HG03565 (cell line): Measurements from ENCODE around the gene PIK3IP1.
"Not testable (repeated sequence)": the region's sequence is repeated elsewhere in the genome, so short reads cannot be mapped to it uniquely, and the experiment has no call there.

Experiments used
- ATAC-seq: cut with Tn5 transposase; IDR thresholded peaks from one replicate; pipeline ENCODE4 v1.9.1; 2021; ENCODE audit warnings: mild to moderate bottlenecking, moderate library complexity; ENCODE audit not compliant: unreplicated experiment

The PIK3IP1 gene

DNA sequence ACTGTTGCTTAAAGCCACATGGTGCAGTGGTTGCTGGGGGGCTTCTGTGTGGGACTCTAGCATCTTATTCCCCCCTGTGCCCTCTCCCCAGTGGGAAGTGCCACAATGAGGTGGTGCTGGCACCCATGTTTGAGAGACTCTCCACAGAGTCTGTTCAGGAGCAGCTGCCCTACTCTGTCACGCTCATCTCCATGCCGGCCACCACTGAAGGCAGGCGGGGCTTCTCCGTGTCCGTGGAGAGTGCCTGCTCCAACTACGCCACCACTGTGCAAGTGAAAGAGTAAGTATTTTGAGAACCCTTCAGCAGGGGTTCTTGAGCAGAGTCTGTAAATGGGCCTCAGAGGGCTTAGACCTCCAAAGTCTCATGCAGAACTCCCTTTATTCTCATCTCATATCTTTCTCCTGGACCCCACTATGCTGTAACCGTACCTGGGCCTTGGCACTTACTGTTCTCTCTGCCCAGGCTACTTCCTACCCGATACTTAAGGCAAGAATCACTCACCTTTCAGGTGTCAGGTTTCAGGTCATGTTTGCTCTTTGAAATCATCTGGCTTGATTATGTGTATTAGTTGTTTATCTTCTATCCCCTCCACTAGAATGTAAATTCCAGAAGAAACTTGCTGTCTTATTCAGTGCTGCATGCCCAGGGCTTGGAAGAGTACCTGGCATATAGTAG, 32.4 kb downstream of the PIK3IP1 start:
- no peak for ATAC-seq

DNA sequence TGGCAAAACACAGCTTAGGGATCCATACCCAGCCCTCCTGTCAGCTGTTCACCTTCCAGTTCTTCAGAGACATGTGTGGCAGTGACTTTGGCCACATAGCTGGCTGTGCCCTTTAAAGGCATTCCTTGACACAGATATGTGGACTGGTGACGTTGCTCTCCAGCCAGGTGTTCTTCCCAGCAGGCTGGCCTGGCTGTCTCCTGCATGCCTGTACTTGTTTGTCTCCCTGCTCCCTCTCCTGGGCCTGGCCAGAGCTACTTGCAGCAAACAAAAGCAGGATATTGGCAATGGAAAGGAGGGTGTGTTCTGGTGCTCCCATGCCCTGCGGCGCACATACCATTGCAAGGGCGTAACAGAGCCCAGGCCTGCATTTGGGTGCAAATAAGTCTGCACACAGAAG, 38.3 kb downstream of the PIK3IP1 start:
- no peak for ATAC-seq

DNA sequence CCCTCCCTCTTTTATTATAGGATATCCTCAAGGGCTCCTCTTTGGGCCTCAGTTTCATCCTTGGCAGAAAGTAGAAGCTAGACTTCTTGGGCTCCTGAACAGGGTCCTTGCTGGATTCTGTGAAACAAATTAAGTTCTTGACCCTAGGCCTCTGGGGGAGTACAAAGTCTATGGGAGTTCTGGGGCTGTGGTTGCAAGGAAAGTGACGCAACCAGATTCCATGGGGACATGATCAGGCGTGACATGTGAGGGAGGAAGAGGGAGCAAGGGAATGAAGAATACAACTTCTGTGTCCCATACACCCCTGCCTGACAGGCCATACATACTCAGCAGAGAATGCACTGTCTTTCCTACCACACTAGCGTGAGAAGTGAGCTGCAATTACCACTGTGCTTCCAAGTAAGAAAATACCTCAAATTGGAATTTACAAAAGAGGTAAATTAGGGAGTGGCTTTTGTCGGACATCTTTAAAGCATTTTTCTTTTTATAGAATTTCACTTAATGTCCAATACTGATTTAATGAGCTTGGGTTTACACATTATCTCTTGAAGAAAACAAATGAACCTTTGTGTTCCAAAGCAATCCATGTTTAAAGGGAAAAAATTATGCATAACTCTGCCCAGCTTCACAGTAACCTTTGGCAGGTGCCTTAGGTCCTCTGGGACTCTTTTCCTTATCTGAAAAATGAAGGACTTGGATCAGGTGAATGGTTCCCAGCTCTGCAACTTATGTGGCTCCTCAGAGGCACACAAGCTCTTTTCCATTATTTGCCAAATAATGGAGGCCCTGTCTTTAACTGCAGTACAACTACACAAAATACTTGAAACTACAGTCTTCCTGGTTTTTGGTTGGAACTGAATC, 41.3 kb downstream of the PIK3IP1 start:
- no peak for ATAC-seq

DNA sequence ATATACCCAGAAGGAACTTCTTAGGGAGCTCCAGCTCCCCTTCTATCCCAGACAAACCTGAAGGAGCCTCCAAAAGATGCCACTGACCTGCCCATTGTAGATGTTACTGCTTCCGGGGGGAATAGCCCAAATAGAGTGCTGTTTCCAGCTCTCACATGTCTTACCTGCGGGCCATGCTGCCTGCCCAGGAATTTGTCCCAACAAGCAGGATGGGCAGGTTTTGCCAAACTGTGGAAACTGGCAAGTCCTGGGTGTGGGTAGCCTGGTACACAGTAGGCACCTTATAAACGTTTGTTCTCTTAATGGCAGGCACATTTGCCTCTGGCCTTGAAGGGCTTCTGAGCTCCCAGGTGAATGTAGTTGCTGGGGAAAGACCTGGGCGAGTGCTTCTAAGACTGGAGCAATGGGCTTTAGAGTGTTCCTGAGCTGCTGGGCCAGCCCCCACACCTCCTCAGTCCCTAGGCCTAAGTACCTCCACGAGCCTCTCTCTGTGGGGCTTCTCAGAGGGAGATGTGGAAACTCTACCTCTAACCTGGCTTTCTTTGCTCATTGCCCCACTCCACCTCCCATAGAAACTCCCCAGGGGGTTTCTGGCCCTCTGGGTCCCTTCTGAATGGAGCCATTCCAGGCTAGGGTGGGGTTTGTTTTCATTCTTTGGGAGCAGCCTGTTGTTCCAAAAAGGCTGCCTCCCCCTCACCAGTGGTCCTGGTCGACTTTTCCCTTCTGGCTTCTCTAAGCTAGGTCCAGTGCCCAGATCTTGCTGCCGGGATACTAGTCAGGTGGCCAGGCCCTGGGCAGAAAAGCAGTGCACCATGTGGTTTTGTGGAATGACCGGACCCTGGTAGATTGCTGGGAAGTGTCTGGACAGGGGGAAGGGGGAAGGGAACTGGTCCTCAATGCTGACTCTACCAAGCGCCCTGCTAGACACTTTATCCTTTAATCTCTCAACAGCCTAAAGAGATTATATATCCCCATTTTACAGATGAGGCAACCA, 43.0 kb downstream of the PIK3IP1 start:
- no peak for ATAC-seq

DNA sequence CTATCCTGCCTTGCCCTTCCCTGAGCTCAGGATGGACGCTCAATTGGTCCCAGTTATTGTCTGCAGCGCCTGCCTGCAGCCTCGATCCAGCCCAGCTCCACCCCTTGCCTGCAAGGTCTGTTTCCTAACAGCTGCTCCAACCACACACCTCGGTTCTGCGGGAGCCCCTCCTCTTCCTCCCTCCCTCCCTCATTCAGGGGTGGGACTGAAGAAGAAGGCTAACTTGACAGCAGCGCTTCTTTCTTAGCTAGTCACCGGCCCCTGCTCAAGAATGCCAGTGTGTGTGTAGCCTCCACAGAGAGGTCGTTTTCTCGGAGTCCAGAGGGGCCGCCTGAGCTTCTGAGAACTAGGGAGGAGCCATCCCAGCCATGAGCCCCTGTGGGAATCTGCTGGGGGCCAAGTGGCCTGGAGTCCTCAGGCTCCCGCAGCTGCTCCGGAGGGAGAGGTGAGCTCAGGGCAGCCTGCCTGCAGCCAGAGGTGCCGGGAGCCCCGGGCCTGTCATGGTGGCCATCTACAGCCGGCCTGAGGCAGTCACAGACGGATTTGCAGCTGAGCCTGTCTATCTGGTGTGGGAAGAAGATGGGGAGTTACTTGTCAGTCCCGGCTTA, 44.0 kb downstream of the PIK3IP1 start:
- no peak for ATAC-seq

DNA sequence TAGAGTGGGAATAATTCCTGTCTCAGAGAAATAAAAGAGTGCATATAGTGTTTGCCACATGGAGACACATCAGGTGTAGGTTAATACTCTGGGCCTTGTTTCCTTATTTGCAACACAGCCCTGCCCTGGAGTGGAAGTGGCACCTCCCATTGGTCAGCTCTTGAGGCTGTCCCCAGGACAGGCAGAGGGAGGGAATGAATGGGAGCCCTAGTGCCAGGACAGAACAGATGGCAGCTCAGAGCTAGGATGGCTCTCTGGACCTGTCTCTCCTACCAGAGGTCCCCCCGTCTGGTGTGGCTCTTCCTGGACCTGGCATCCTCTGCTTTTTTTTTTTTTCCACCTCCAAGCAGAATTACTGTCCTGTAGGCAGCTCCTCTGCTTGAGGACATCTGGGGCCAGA, 44.6 kb downstream of the PIK3IP1 start:
- ATAC-seq = no peak

DNA sequence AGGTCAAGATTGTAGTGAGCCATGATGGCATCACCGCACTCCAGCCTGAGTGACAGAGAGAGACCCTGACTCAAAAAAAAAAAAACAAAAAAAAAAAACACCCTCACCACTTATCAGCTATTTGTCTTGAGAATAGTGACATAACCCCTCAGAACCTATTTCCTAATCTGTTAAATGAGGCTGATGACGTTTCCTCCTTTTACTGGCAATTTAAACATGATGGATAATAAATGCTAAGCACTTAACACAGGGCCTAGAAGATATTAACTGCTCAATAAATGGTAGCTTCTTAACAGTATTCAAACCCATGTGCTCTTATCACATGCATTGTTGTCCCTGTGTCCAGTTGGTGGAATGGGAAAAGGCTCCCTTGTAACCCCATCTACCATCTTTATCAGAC, 45.6 kb downstream of the PIK3IP1 start:
- no peak for ATAC-seq

DNA sequence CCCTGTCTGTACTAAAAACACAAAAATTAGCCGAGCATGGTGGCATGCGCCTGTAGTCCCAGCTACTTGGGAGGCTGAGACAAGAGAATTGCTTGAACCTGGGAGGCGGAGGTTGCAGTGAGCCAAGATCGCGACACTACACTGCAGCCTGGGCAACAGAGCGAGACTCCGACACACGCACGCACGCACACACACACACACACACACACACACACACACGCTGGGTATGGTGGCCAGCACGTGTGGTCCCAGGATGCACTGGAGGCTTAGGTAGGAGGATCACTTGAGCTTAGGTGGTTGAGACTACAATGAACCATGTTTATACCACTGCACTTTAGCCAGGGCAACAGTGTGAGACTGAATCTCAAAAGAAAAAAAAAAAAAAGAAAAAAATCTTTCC, 46.3 kb downstream of the PIK3IP1 start:
- not testable (repeated sequence) for ATAC-seq

DNA sequence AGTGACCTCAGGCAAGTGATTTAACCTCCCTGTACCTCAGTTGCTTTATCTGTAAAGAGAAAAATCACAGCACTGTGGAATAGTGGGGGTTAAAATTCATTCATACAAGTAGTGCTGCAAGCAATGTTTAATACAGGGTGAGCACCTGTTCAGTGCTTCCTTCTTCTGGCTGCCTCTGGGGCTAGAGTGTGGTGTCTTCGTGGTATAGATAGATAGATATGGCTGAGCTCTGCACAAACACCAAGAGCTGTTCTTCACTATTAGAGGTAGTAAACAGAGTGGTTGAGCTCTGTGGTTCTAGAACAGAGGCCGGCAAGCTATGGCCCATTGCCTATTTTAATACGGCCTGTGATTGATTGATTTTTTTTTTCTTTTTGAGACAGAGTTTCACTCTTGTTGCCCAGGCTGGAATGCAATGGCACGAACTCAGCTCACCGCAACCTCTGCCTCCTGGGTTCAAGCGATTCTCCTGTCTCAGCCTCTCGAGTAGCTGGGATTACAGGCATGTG, 47.3 kb downstream of the PIK3IP1 start:
- no peak for ATAC-seq

DNA sequence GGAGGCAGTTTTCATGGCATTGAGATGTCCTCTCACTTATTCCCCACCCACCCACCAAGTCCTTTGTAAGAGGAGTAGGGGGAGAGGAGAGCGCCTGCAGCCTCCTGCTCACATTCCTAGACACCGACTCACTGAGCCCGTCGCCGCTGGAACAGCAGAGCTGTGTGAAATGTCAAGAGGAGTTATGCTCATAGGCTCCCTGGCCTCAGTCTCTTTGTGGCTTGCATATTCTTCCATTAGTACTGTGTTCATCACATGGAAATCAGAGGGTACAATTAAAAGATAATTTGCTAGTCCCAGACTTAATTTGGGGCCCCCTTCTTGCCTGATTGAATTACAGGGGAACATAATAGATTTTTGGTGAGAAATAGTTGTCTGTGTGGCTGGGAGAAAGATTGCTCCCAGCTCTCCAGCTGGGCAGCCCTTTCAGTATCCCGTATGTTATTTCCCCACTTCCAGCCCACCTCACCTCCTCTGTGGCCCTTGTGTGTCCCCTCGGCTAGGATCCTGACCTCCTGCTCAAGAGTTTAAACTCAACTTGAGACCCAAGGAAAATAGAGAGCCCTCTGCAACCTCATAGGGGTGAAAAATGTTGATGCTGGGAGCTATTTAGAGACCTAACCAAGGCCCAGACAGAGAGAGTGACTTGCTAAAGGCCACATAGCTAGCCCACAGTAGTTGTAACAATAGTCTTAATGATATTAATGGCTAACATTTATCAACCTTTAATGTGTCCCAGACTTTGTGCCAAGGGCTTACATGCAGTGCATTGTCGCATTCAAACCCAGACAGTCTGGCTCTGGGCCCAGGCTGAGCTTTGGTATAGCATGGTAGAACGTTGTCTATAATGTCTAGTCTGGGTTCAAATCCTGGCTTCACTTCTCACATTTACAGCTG, 48.0 kb downstream of the PIK3IP1 start:
- no peak for ATAC-seq

DNA sequence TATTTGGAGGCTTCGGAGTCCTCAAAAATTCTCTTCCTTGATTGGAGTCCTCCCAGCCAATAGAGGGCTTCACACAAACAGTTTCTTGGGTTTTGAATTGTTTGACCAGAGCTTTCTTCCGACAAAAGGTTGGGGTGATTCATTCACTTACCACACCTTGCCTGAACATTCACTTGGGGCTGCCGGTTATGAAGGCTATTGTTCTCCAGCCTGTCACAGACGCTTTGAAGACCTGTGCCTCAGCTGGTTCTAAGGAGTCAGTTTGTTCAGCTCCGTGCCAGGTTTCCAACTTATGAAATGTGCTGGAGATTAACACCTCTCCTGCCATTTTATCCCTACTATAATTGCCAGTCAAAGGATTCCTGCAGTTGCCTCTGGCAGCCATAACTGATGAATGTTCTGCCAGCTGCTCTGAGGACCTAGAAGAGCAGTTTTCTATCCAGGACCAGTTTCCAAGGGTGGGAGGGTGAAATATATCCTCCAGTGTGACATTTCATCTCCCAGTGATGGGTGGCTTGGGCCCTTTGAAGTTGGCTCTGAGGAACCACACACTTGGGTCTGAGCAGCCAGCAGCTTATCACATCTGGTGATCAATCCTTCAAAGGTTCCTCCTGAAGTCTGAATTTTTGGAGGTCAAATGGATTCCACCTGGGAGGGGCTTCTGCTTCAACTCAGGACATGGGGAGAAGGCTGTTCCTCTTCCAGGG, 48.8 kb downstream of the PIK3IP1 start:
- ATAC-seq = no peak

DNA sequence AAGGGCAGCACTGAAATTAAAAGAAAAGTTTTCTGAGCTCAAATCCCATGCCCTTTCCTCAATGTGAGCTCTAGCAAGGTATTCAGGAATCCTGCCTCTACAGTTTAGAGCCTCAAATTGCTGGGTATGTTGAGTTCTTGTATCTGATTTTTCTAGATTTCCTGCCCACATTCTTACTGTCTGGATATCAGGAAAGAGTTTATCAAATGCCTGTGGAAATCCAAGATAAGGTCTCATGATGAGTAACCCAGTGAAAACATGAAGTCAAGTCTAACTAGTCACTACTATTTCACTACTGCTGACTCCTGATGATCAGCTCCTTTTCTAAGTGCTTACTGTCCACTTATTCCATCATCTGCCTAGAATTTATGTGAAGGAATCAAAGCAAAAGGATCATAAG, 50.4 kb downstream of the PIK3IP1 start:
- ATAC-seq = no peak

DNA sequence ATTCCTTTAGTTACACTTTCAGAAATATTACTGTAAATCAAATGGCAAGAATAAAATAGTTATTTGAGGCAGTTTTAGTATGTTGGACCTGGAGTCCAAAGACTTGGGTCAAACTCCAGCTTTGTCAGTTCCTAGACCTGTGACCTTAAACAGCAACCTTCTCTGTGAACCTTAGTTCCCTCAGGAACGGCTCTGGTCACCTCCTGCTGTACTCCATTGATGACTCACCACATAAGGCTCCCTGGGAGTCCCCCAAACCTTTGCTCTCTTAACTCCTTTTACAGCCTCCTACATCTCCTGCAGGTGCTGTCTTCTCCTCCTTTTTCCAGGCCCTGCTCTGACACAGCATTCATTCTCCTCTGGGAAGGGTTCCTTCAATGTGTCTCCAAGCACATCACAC, 51.1 kb downstream of the PIK3IP1 start:
- ATAC-seq = no peak

DNA sequence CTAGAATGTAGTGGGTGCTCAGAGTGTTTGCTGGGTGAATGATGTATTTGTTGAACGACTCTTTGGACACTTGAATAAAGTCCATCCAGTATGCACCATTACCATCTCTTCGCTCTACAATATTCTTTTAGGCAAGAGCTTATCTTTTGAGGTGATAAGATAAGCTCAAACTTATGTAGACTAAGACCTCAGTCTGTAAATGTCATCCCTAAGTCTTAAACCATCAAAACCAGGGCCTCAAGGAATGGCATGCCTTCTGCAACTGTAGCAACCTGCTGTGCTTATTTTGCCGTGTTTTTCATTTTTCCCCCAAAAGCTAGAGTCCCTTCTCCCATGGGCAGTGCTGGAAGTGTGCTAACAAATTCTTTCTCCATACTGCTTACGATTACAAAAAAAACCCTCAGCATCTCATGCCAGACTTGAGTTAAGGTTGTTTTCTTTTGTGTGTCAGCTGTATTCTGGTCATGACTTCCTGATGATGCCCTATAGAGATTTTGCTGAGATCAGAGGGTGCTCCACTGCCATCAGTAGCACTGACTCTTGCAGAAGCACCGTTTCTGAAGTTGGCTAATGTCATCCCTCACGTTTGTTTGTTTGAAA, 52.4 kb downstream of the PIK3IP1 start:
- ATAC-seq = no peak

DNA sequence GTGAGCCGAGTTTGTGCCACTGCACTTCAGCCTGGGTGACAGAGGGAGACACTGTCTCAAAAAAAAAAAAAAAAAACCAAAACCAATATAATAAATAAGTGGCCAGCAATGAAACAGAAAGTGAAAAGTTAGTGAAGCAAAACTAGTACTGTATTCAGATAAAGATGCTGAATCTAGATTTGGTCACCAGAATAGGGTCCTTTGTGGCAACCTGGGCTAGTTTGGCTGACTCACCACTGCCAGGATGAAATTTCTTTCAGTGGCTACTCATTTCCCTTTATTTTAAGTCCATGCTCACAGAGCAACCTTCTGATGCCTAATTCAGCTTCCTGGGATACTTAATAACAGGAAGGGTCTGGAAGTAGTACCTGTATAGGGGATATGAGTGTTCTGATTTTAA, 54.2 kb downstream of the PIK3IP1 start:
- no peak for ATAC-seq

DNA sequence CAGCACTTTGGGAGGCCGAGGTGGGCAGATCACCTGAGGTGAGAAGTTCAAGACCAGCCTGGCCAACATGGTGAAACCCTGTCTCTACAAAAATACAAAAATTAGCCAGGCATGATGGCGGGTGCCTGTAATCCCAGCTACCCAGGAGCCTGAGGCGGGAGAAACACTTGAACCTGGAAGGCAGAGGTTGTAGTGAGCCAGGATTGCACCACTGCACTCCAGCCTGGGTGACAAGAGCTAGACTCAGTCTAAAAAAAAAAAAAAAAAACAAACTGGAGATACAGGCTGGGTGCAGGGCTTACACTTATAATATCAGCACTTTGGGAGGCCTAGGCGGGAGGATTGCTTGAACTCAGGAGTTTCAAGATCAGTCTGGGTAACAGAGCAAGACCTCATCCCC, 56.2 kb downstream of the PIK3IP1 start:
- ATAC-seq = not testable (repeated sequence)

DNA sequence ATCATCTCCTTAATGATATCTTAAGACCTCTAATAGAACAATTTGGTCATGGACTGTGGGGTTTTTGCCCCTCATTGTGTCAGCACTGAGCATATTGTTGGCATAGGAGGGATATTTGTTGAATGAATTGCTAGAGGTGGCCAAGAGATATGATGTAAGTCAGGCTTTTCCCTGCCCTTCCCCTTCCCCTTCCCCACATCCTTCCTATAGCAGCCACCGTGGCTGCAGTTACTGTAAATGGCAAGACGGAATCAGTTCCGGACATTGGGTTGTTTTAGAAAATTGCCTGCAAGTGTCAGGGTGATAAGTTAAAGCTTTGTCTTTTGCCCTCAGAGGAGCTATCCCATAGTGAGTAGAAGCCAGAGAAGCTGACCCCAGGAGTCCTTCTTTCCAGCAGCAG, 57.2 kb downstream of the PIK3IP1 start:
- ATAC-seq = no peak

DNA sequence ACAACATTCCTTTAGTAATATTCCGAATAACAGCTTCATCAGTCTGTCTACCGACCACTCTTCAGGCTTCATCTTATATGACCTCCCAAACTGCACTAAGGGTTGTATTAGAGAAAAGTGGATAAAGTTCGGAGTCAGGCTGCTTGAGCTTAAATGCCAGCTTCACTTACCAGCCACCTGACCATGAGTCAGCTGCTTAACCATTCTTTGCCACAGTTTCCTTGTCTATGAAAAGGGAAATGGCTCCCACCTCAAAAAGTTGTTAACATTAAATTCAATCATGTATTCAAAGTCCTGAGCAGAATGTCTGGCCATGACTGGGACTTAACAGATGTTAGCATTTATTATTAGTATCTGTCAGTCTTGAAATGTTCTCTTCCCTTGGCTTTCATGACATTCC, 59.3 kb downstream of the PIK3IP1 start:
- ATAC-seq = no peak
